GM23338 (cell line): Measurements from ENCODE around the gene TRIM25. TPM values are rescaled to one million over a fixed set of nuclear protein-coding genes. Genes with fewer than 3 reads are reported as not detected.
A peak's percentile ranks its signal among the peaks of the same experiment; 100 is the strongest.

Experiments
- ATAC-seq: fragments of 200-7000 bp; cut with Tn5 transposase; 3 replicates; pipeline ENCODE4 v1.9.1; 2020
- DNase-seq: peaks from one replicate; pipeline ENCODE4 v3.0.0-alpha.2; 2015; ENCODE audit warnings: low spot score
- H2AFZ ChIP-seq: fragments of 200-600 bp; sonication (generic); 2 replicates; pipeline ENCODE4 v1.8.0; 2016; ENCODE audit warnings: antibody characterized with exemption, mild to moderate bottlenecking, moderate library complexity
- H3F3A ChIP-seq: fragments of 200-600 bp; sonication (generic); replicated peaks from 2 replicates; pipeline ENCODE4 v1.8.0; 2017; ENCODE audit warnings: antibody characterized with exemption, mixed run types, low read depth
- H3K27ac ChIP-seq: fragments of 200-600 bp; sonication (generic); 2 replicates; pipeline ENCODE4 v1.6.1; 2016; ENCODE audit warnings: low read depth
- H3K27me3 ChIP-seq: fragments of 200-600 bp; sonication (generic); 2 replicates; pipeline ENCODE4 v1.8.0; 2016; ENCODE audit warnings: mild to moderate bottlenecking, mixed run types, moderate library complexity; ENCODE audit not compliant: insufficient read depth
- H3K36me3 ChIP-seq: fragments of 200-600 bp; sonication (generic); 2 replicates; pipeline ENCODE4 v1.8.0; 2016; ENCODE audit warnings: mild to moderate bottlenecking; ENCODE audit not compliant: insufficient read depth
- H3K4me1 ChIP-seq: fragments of 200-600 bp; sonication (generic); 2 replicates; pipeline ENCODE4 v1.8.0; 2016; ENCODE audit warnings: mild to moderate bottlenecking, moderate library complexity; ENCODE audit not compliant: insufficient read depth
- H3K4me2 ChIP-seq: fragments of 200-600 bp; sonication (generic); 2 replicates; pipeline ENCODE4 v1.7.1; 2017; ENCODE audit warnings: mixed run types
- H3K4me3 ChIP-seq: fragments of 200-600 bp; sonication (generic); 2 replicates; pipeline ENCODE4 v1.6.1; 2016; ENCODE audit warnings: mixed run types
- H3K79me2 ChIP-seq: fragments of 200-600 bp; sonication (generic); replicated peaks from 2 replicates; pipeline ENCODE4 v1.8.0; 2017; ENCODE audit warnings: mild to moderate bottlenecking; ENCODE audit not compliant: insufficient read depth
- H3K9me2 ChIP-seq: fragments of 200-600 bp; sonication (generic); 2 replicates; pipeline ENCODE4 v1.8.0; 2017; ENCODE audit not compliant: insufficient read depth
- H4K20me1 ChIP-seq: fragments of 200-600 bp; sonication (generic); replicated peaks from 2 replicates; pipeline ENCODE4 v1.8.0; 2017; ENCODE audit warnings: mild to moderate bottlenecking; ENCODE audit not compliant: insufficient read depth
- H3K27ac Mint-ChIP-seq: 2 replicates; pipeline ENCODE4 v1.8.0; 2020; ENCODE audit warnings: inconsistent platforms, mild to moderate bottlenecking, moderate library complexity, mixed read lengths
- H3K27me3 Mint-ChIP-seq: 3 replicates; pipeline ENCODE4 v1.8.0; 2022; ENCODE audit warnings: low read depth, mild to moderate bottlenecking, moderate library complexity, mixed read lengths, inconsistent platforms; ENCODE audit not compliant: insufficient read depth, poor library complexity
- H3K36me3 Mint-ChIP-seq: 3 replicates; pipeline ENCODE4 v1.8.0; 2021; ENCODE audit warnings: low read depth, mild to moderate bottlenecking, inconsistent platforms, moderate library complexity, mixed read lengths
- H3K4me1 Mint-ChIP-seq: 3 replicates; pipeline ENCODE4 v1.8.0; 2020; ENCODE audit warnings: mild to moderate bottlenecking, inconsistent platforms, mixed read lengths
- H3K4me3 Mint-ChIP-seq: 3 replicates; pipeline ENCODE4 v1.8.0; 2021; ENCODE audit warnings: moderate library complexity, mild to moderate bottlenecking, inconsistent platforms, mixed read lengths
- H3K9me3 Mint-ChIP-seq: 3 replicates; pipeline ENCODE4 v1.8.0; 2020; ENCODE audit warnings: moderate library complexity, mild to moderate bottlenecking, inconsistent platforms, mixed read lengths
- EZH2phosphoT487 ChIP-seq: fragments of 200-600 bp; sonication (generic); IDR thresholded peaks from one replicate; pipeline ENCODE4 v1.8.1; 2018; ENCODE audit warnings: antibody characterized with exemption; ENCODE audit not compliant: unreplicated experiment
- JUNB ChIP-seq: IDR thresholded peaks from one replicate; pipeline ENCODE4 v1.6.1; 2016; ENCODE audit warnings: antibody characterized with exemption; ENCODE audit not compliant: unreplicated experiment
- NANOG ChIP-seq: IDR thresholded peaks from 2 replicates; pipeline ENCODE4 v1.6.1; 2016; ENCODE audit warnings: antibody characterized with exemption, borderline replicate concordance
- polyA plus RNA-seq: library from polyadenylated mRNA; unstranded; fragments of >200 nt; fragmentation: Nextera tagmentation; extraction: Ambion mirVana; gene quantifications from 2 replicates; pipeline ENCODE4 v1.2.1, GENCODE V29; 2016
- total RNA-seq: library from RNA; depleted of rRNA; stranded (reverse); fragments of >200 nt; shearing (Covaris generic); gene quantifications from 2 replicates; pipeline ENCODE4 v1.2.3, GENCODE V29; 2014
- TF ChIP-seq, protein P1 (sequence below): IDR thresholded peaks from one replicate; pipeline ENCODE4 v1.6.1; 2018; ENCODE audit warnings: antibody characterized with exemption; ENCODE audit not compliant: unreplicated experiment
- TF ChIP-seq, protein P2 (sequence below), 2 experiments: fragments of 200-600 bp in 1 of 2; sonication (generic) in 1 of 2; conservative IDR thresholded peaks; 2 replicates each; pipeline versions ENCODE4 v1.5.1 to v1.6.1; 2016 to 2017; ENCODE audit warnings: antibody characterized with exemption in 2 of 2, low read depth in 2 of 2, mild to moderate bottlenecking in 2 of 2, moderate library complexity in 1 of 2
- TF ChIP-seq, protein P3 (sequence below): fragments of 250-450 bp; sonication (Bioruptor Pico); IDR thresholded peaks from 2 replicates; pipeline ENCODE4 v1.5.0; 2020; ENCODE audit warnings: mild to moderate bottlenecking, moderate library complexity

Gene TRIM25
- total and polyA plus RNA-seq, 2 experiments from 2014 or later = 19.6 to 36.2 TPM

DNA sequence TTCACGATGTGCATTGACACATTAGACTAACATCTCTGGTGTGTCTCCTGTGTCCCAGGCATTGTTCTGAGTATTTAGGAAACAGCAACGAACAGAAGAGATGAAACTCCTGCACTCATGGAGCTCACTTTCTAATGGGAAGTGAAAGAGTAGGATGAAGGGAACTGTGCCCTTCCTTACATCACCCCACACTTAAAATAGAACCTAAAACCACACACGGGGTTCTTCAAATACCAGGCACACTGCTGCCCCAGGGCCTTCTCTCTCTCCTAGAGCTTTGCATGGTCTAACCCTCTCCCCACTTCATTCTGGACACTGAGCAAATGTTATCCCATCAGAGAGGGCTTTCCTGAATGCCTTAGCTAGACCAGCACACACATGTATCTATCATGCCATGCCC is 33.7 kb downstream of the TRIM25 start (continued):
- TF ChIP-seq, protein P1, sequence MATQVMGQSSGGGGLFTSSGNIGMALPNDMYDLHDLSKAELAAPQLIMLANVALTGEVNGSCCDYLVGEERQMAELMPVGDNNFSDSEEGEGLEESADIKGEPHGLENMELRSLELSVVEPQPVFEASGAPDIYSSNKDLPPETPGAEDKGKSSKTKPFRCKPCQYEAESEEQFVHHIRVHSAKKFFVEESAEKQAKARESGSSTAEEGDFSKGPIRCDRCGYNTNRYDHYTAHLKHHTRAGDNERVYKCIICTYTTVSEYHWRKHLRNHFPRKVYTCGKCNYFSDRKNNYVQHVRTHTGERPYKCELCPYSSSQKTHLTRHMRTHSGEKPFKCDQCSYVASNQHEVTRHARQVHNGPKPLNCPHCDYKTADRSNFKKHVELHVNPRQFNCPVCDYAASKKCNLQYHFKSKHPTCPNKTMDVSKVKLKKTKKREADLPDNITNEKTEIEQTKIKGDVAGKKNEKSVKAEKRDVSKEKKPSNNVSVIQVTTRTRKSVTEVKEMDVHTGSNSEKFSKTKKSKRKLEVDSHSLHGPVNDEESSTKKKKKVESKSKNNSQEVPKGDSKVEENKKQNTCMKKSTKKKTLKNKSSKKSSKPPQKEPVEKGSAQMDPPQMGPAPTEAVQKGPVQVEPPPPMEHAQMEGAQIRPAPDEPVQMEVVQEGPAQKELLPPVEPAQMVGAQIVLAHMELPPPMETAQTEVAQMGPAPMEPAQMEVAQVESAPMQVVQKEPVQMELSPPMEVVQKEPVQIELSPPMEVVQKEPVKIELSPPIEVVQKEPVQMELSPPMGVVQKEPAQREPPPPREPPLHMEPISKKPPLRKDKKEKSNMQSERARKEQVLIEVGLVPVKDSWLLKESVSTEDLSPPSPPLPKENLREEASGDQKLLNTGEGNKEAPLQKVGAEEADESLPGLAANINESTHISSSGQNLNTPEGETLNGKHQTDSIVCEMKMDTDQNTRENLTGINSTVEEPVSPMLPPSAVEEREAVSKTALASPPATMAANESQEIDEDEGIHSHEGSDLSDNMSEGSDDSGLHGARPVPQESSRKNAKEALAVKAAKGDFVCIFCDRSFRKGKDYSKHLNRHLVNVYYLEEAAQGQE = no peak
- TF ChIP-seq EZH2phosphoT487 = no peak
- TF ChIP-seq NANOG = no peak
- TF ChIP-seq JUNB = no peak
- TF ChIP-seq, protein P2, sequence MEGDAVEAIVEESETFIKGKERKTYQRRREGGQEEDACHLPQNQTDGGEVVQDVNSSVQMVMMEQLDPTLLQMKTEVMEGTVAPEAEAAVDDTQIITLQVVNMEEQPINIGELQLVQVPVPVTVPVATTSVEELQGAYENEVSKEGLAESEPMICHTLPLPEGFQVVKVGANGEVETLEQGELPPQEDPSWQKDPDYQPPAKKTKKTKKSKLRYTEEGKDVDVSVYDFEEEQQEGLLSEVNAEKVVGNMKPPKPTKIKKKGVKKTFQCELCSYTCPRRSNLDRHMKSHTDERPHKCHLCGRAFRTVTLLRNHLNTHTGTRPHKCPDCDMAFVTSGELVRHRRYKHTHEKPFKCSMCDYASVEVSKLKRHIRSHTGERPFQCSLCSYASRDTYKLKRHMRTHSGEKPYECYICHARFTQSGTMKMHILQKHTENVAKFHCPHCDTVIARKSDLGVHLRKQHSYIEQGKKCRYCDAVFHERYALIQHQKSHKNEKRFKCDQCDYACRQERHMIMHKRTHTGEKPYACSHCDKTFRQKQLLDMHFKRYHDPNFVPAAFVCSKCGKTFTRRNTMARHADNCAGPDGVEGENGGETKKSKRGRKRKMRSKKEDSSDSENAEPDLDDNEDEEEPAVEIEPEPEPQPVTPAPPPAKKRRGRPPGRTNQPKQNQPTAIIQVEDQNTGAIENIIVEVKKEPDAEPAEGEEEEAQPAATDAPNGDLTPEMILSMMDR (conservative IDR thresholded peaks at IDR 0.05; ENCODE audit: low read depth in 2 of 2) = no peak

DNA sequence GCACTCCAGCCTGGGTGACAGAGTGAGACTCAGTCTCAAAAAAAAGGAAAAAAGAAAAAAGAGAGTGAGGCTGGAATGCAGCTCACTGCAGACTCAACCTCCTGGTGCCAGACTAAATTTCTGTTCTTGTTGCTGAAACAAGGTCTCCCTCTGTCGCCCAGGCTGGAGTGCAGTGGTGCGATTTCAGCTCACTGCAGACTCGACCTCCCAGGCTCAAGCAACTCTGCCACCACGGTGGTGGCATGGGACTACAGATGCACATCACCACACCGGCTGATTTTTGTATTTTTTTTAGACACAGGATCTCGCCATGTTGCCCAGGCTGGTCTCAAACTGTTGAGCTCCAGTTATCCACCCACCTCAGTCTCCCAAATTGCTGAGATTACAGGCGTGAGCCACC is 34.6 kb downstream of the TRIM25 start:
- DNase-seq (no peak), ATAC-seq (no peak)
- no peak overlapping the region for H3K4me3 ChIP-seq
- H3K36me3 ChIP-seq = no peaks in the 10 kb centered on the region
- H3K27me3 Mint-ChIP-seq = peaks cover 6% of the 10 kb centered on the region
- H3K4me1 Mint-ChIP-seq = no peaks in the 10 kb centered on the region
- H2AFZ ChIP-seq = no peak overlapping the region
- no peaks in the 10 kb centered on the region for H3K27me3 ChIP-seq
- no peaks in the 10 kb centered on the region for H3K9me2 ChIP-seq
- H3K4me2 ChIP-seq = no peak overlapping the region
- H3K4me1 ChIP-seq = no peaks in the 10 kb centered on the region
- no peaks in the 10 kb centered on the region for H4K20me1 ChIP-seq
- no peak overlapping the region for H3K27ac Mint-ChIP-seq
- TF ChIP-seq, protein P2 (conservative IDR thresholded peaks at IDR 0.05; ENCODE audit: low read depth in 2 of 2) = peak in 1 of 2 experiments; percentile 10; a peak in 1 of 4 replicates
- TF ChIP-seq NANOG = no peak
- H3K36me3 Mint-ChIP-seq = no peaks in the 10 kb centered on the region; the same call in 1 of the 3 replicates
- no peak overlapping the region for H3K4me3 Mint-ChIP-seq
- no peaks in the 10 kb centered on the region for H3K79me2 ChIP-seq
- no peaks in the 10 kb centered on the region for H3F3A ChIP-seq
- H3K27ac ChIP-seq = no peak overlapping the region
- peaks cover 5% of the 10 kb centered on the region; the same call in 1 of the 3 replicates for H3K9me3 Mint-ChIP-seq

DNA sequence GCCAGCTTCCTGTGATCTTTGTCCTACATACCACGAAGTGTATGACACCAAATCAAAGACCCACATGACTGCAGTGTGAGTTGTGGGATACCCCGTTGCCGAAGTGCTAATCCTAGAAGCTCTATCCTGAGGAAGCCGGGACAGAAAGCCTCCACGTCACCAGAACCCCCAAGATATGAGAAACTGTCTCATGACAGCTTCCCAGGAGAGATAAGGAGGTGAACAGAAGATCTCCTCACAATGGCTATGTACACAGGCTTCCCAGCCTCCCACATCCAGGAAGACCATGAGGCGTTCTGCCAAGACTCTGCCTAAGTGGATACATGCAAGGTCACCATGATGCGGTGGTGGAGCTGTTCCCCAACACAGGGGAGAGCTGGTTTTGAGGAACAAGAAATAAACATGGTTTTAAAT is 37.1 kb downstream of the TRIM25 start:
- no peak overlapping the region for H3K27ac ChIP-seq
- no peaks in the 10 kb centered on the region for H3K4me1 ChIP-seq
- H4K20me1 ChIP-seq = no peaks in the 10 kb centered on the region
- H3K79me2 ChIP-seq = no peaks in the 10 kb centered on the region
- H2AFZ ChIP-seq = no peak overlapping the region
- no peak overlapping the region for H3K4me3 Mint-ChIP-seq
- no peaks in the 10 kb centered on the region for H3K9me2 ChIP-seq
- H3F3A ChIP-seq = no peaks in the 10 kb centered on the region
- H3K27ac Mint-ChIP-seq = no peak overlapping the region
- peaks cover 5% of the 10 kb centered on the region; the same call in 1 of the 3 replicates for H3K9me3 Mint-ChIP-seq
- H3K36me3 ChIP-seq = no peaks in the 10 kb centered on the region
- peaks cover 5% of the 10 kb centered on the region for H3K27me3 Mint-ChIP-seq
- DNase-seq = no peak
- H3K27me3 ChIP-seq = no peaks in the 10 kb centered on the region
- H3K4me2 ChIP-seq = no peak overlapping the region
- no peaks in the 10 kb centered on the region; the same call in 1 of the 3 replicates for H3K36me3 Mint-ChIP-seq
- H3K4me3 ChIP-seq = no peak overlapping the region
- no peaks in the 10 kb centered on the region for H3K4me1 Mint-ChIP-seq
- ATAC-seq = no peak
- TF ChIP-seq, protein P3, sequence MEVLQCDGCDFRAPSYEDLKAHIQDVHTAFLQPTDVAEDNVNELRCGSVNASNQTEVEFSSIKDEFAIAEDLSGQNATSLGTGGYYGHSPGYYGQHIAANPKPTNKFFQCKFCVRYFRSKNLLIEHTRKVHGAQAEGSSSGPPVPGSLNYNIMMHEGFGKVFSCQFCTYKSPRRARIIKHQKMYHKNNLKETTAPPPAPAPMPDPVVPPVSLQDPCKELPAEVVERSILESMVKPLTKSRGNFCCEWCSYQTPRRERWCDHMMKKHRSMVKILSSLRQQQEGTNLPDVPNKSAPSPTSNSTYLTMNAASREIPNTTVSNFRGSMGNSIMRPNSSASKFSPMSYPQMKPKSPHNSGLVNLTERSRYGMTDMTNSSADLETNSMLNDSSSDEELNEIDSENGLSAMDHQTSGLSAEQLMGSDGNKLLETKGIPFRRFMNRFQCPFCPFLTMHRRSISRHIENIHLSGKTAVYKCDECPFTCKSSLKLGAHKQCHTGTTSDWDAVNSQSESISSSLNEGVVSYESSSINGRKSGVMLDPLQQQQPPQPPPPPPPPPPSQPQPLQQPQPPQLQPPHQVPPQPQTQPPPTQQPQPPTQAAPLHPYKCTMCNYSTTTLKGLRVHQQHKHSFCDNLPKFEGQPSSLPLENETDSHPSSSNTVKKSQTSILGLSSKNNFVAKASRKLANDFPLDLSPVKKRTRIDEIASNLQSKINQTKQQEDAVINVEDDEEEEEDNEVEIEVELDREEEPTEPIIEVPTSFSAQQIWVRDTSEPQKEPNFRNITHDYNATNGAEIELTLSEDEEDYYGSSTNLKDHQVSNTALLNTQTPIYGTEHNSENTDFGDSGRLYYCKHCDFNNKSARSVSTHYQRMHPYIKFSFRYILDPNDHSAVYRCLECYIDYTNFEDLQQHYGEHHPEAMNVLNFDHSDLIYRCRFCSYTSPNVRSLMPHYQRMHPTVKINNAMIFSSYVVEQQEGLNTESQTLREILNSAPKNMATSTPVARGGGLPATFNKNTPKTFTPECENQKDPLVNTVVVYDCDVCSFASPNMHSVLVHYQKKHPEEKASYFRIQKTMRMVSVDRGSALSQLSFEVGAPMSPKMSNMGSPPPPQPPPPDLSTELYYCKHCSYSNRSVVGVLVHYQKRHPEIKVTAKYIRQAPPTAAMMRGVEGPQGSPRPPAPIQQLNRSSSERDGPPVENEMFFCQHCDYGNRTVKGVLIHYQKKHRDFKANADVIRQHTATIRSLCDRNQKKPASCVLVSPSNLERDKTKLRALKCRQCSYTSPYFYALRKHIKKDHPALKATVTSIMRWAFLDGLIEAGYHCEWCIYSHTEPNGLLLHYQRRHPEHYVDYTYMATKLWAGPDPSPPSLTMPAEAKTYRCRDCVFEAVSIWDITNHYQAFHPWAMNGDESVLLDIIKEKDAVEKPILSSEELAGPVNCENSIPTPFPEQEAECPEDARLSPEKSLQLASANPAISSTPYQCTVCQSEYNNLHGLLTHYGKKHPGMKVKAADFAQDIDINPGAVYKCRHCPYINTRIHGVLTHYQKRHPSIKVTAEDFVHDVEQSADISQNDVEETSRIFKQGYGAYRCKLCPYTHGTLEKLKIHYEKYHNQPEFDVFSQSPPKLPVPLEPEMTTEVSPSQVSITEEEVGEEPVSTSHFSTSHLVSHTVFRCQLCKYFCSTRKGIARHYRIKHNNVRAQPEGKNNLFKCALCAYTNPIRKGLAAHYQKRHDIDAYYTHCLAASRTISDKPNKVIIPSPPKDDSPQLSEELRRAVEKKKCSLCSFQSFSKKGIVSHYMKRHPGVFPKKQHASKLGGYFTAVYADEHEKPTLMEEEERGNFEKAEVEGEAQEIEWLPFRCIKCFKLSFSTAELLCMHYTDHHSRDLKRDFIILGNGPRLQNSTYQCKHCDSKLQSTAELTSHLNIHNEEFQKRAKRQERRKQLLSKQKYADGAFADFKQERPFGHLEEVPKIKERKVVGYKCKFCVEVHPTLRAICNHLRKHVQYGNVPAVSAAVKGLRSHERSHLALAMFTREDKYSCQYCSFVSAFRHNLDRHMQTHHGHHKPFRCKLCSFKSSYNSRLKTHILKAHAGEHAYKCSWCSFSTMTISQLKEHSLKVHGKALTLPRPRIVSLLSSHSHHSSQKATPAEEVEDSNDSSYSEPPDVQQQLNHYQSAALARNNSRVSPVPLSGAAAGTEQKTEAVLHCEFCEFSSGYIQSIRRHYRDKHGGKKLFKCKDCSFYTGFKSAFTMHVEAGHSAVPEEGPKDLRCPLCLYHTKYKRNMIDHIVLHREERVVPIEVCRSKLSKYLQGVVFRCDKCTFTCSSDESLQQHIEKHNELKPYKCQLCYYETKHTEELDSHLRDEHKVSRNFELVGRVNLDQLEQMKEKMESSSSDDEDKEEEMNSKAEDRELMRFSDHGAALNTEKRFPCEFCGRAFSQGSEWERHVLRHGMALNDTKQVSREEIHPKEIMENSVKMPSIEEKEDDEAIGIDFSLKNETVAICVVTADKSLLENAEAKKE (CRISPR knock-in tag) = no peak
